Astrocyte (in vitro differentiated cells and primary cell): Measurements from ENCODE around the gene ASPG. TPM values are rescaled to one million over a fixed set of nuclear protein-coding genes. Genes with fewer than 3 reads are reported as not detected.

Experiments
- DNase-seq: peaks from one replicate; pipeline ENCODE4 v3.0.0-alpha.2; 2010; ENCODE audit warnings: low read depth
- FAIRE-seq: peaks from 2 replicates; lab custom pipeline; 2011; peaks lifted over from hg19 to GRCh38; lab: Jason Lieb, UNC
- H2AFZ ChIP-seq: 2 replicates; pipeline ENCODE4 v1.6.0; 2012; ENCODE audit warnings: low read depth, low read length, inconsistent platforms
- H3K27ac ChIP-seq: 2 replicates; pipeline ENCODE4 v1.5.1; 2011; ENCODE audit warnings: low read depth, low read length, inconsistent platforms
- H3K27me3 ChIP-seq: 2 replicates; pipeline ENCODE4 v1.6.0; 2011; ENCODE audit warnings: low read length, inconsistent platforms; ENCODE audit not compliant: insufficient read depth
- H3K36me3 ChIP-seq: 2 replicates; pipeline ENCODE4 v1.5.1; 2011; ENCODE audit warnings: low read length, inconsistent platforms; ENCODE audit not compliant: insufficient read depth
- H3K4me1 ChIP-seq: 2 replicates; pipeline ENCODE4 v1.5.1; 2011; ENCODE audit warnings: low read length, inconsistent platforms; ENCODE audit not compliant: insufficient read depth
- H3K4me2 ChIP-seq: 2 replicates; pipeline ENCODE4 v1.6.0; 2012; ENCODE audit warnings: low read length, inconsistent platforms
- H3K4me3 ChIP-seq: 2 replicates; pipeline ENCODE4 v1.5.1; 2011; ENCODE audit warnings: low read depth, mild to moderate bottlenecking, low read length, inconsistent platforms; ENCODE audit not compliant: insufficient read depth
- H3K79me2 ChIP-seq: 2 replicates; pipeline ENCODE4 v1.6.0; 2012; ENCODE audit warnings: mild to moderate bottlenecking, low read length, inconsistent platforms; ENCODE audit not compliant: insufficient read depth
- H3K9ac ChIP-seq: 2 replicates; pipeline ENCODE4 v1.6.0; 2012; ENCODE audit warnings: mild to moderate bottlenecking, low read length, inconsistent platforms
- H3K9me3 ChIP-seq: 2 replicates; pipeline ENCODE4 v1.5.1; 2012; ENCODE audit warnings: low read depth, mild to moderate bottlenecking, low read length, inconsistent platforms; ENCODE audit not compliant: insufficient read depth
- H4K20me1 ChIP-seq: 2 replicates; pipeline ENCODE4 v1.6.0; 2012; ENCODE audit warnings: low read length, inconsistent platforms; ENCODE audit not compliant: insufficient read depth
- H3K27ac Mint-ChIP-seq: one replicate; pipeline ENCODE4 v1.8.0; 2021; ENCODE audit warnings: mild to moderate bottlenecking, mixed read lengths; ENCODE audit not compliant: unreplicated experiment
- H3K27me3 Mint-ChIP-seq: one replicate; pipeline ENCODE4 v1.8.0; 2021; ENCODE audit warnings: low read depth, mixed read lengths; ENCODE audit not compliant: unreplicated experiment
- H3K36me3 Mint-ChIP-seq: one replicate; pipeline ENCODE4 v1.8.0; 2021; ENCODE audit warnings: low read depth, mixed read lengths; ENCODE audit not compliant: unreplicated experiment
- H3K4me1 Mint-ChIP-seq: one replicate; pipeline ENCODE4 v1.8.0; 2021; ENCODE audit warnings: low read depth, mixed read lengths; ENCODE audit not compliant: unreplicated experiment
- H3K4me3 Mint-ChIP-seq: one replicate; pipeline ENCODE4 v1.8.0; 2021; ENCODE audit warnings: mild to moderate bottlenecking, moderate library complexity, mixed read lengths; ENCODE audit not compliant: unreplicated experiment
- H3K9me3 Mint-ChIP-seq: one replicate; pipeline ENCODE4 v1.8.0; 2021; ENCODE audit warnings: mild to moderate bottlenecking, mixed read lengths; ENCODE audit not compliant: unreplicated experiment
- EZH2 ChIP-seq: IDR thresholded peaks from 2 replicates; pipeline ENCODE4 v1.6.1; 2012; ENCODE audit warnings: mild to moderate bottlenecking, low read length, inconsistent platforms; ENCODE audit not compliant: insufficient read depth
- microRNA-seq: library from miRNA; unstranded; fragments of <30 nt; microRNA quantifications from one replicate; pipeline ENCODE4 v1.2.0, GENCODE V29; 2020
- total RNA-seq: library from RNA; stranded (reverse); gene quantifications from 2 replicates; pipeline ENCODE4 v1.2.1, GENCODE V29; 2021
- TF ChIP-seq, protein P1 (sequence below): IDR thresholded peaks from 2 replicates; pipeline ENCODE4 v1.5.1; 2011; ENCODE audit warnings: low read depth, mild to moderate bottlenecking, inconsistent platforms, low read length, moderate library complexity; ENCODE audit not compliant: insufficient read depth

Gene ASPG
- total RNA-seq, 1 donor from 2014 or later: not detected

DNA sequence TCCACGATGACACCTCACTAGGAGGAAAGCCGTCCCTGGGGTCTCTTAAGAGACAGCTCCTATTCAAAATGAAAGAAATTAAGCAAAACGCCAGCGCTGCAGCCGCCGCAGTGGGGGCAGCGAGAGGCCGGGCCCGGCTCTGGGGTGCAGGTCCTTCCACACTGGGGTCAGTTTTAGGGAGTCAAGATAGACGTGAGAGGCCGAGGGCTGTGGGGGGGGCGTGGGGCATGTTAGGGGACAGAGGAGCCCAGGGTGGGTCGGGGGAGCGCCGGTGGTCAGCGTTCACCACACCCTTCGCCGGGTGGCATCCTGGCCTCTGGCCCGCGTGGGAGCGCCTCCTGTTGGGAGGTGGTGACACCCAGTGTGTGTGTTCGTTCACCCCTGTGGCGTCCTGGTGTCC, 78.5 kb downstream of the ASPG start:
- H3K36me3 ChIP-seq: no peaks in the 10 kb centered on the region
- TF ChIP-seq, protein P1, sequence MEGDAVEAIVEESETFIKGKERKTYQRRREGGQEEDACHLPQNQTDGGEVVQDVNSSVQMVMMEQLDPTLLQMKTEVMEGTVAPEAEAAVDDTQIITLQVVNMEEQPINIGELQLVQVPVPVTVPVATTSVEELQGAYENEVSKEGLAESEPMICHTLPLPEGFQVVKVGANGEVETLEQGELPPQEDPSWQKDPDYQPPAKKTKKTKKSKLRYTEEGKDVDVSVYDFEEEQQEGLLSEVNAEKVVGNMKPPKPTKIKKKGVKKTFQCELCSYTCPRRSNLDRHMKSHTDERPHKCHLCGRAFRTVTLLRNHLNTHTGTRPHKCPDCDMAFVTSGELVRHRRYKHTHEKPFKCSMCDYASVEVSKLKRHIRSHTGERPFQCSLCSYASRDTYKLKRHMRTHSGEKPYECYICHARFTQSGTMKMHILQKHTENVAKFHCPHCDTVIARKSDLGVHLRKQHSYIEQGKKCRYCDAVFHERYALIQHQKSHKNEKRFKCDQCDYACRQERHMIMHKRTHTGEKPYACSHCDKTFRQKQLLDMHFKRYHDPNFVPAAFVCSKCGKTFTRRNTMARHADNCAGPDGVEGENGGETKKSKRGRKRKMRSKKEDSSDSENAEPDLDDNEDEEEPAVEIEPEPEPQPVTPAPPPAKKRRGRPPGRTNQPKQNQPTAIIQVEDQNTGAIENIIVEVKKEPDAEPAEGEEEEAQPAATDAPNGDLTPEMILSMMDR: no peak
- H3K27me3 ChIP-seq: no peaks in the 10 kb centered on the region
- Mint-ChIP-seq H3K4me3 (no peak overlapping the region), H3K27me3 (peaks cover 2% of the 10 kb centered on the region), H3K9me3 (no peaks in the 10 kb centered on the region), H3K4me1 (no peaks in the 10 kb centered on the region), H3K27ac (no peak overlapping the region), H3K36me3 (no peaks in the 10 kb centered on the region)
- no peaks in the 10 kb centered on the region for H3K4me1 ChIP-seq
- H4K20me1 ChIP-seq: no peaks in the 10 kb centered on the region
- H3K4me3 ChIP-seq: no peak overlapping the region
- H3K4me2 ChIP-seq: no peak overlapping the region
- H3K9me3 ChIP-seq: no peaks in the 10 kb centered on the region
- FAIRE-seq (no peak), DNase-seq (no peak)
- H3K9ac ChIP-seq: no peak overlapping the region
- H2AFZ ChIP-seq: no peak overlapping the region
- H3K79me2 ChIP-seq: no peaks in the 10 kb centered on the region
- no peak overlapping the region for H3K27ac ChIP-seq

DNA sequence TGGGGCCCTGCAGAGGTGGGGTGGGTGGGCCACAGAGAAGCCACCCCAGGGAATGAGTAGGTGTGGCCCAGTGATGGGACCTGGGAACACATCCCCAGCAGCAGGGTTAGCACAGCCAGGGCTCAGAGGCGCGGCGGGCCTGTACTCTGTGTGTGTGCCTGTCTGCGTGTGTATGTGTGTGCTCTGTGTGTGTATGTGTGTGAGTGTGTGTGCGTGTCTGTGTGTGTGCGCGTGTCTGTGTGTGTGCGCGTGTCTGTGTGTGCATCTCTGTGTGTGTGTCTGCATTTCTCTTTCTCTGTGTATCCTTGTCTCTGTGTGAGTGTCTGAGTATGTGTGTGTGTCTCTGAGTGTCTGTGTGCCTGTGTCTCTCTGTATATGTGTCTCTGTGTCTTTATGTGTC, 79.0 kb downstream of the ASPG start:
- no peak for DNase-seq
- Mint-ChIP-seq H3K27ac (no peak overlapping the region), H3K4me3 (no peak overlapping the region), H3K9me3 (no peaks in the 10 kb centered on the region), H3K36me3 (no peaks in the 10 kb centered on the region), H3K4me1 (no peaks in the 10 kb centered on the region), H3K27me3 (peaks cover 2% of the 10 kb centered on the region)
- H3K9me3 ChIP-seq: no peaks in the 10 kb centered on the region
- H3K4me2 ChIP-seq: no peak overlapping the region
- no peaks in the 10 kb centered on the region for H3K27me3 ChIP-seq
- no peak overlapping the region for H3K4me3 ChIP-seq
- no peak overlapping the region for H3K9ac ChIP-seq
- H2AFZ ChIP-seq: no peak overlapping the region
- no peak for TF ChIP-seq EZH2
- TF ChIP-seq, protein P1: no peak
- no peaks in the 10 kb centered on the region for H4K20me1 ChIP-seq
- H3K4me1 ChIP-seq: no peaks in the 10 kb centered on the region
- no peaks in the 10 kb centered on the region for H3K79me2 ChIP-seq
- H3K36me3 ChIP-seq: no peaks in the 10 kb centered on the region
- no peak overlapping the region for H3K27ac ChIP-seq
- no peak for FAIRE-seq

Small RNA genes within 50 kb of the gene (microRNA-seq; reads per million reads assigned to microRNA genes)
- gene MIR203A (not detected), gene MIR203B (not detected)

Other genes with a start within 250 kb of the ASPG start
- 7.0 and 9.5 TPM in 2 replicates for gene PPP1R13B, start 238.1 kb upstream of the ASPG start, total RNA-seq
- not detected in 2 replicates for gene TDRD9, start 157.2 kb upstream of the ASPG start, total RNA-seq
- gene RD3L, start 143.2 kb upstream of the ASPG start, total RNA-seq: not detected in 2 replicates
- 1.4 TPM in 2 replicates for gene KIF26A, start 52.9 kb downstream of the ASPG start, total RNA-seq